ENCODE measurements around the gene PROX1.

The PROX1 gene

DNA sequence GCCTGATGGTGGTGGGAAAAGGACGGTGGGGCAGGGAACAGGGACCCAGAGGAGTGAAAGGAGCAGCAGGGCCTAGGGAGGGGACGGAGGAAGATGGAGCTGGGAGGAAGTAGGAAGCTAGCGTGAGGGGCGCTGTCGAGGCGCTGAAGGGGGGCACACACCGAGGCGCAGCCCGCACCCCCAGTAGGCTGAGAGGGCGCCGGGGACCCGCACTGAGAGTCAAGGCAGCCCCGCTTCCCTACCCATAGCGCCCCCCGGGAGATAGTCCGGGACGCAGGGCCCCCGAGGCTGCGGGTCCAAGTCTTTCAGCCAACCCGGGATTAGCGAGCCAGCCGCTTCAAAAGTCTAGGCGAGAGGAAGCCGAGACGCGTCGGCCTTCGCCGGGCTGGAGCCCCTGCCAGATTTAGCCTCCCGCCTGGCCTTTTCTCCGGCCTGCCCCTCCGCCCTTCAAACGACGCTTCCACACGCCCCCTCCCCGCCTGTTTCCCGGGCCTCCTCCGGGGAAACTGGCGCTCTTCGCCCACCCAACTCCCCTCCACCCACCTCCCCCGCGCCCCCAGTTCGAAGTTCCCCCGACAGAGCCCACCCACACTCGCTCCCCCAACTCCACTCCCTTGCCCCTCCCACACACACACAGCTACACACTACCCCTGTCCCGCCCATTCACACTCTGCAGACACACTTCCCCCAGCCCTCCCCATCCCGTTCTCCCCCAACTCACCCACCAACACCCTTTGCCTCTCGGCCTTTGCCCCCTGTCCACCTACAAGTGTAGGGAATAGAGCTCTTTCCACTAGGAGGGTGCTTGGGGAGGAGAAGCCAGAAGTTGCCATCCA, 7.8 kb upstream of the PROX1 start:
- H3K4me3 ChIP-seq (ENCODE audit: low read depth in 1 of 5, low read length in 5 of 5): peak overlapping the region in 1 of 5 donors; percentile 18
- no peak overlapping the region for H3K9ac ChIP-seq (ENCODE audit: low read length in 5 of 5)
- H3K27me3 ChIP-seq (ENCODE audit: control insufficient read depth in 5 of 5, insufficient read depth in 4 of 5, low read length in 5 of 5): peaks cover 51 to 81% (median 67%) of the 10 kb centered on the region in 5 donors
- no peaks in the 10 kb centered on the region for H3K36me3 ChIP-seq (ENCODE audit: control insufficient read depth in 5 of 5, insufficient read depth in 5 of 5, low read length in 5 of 5)
- no peak overlapping the region for H3K27ac ChIP-seq (ENCODE audit: low read depth, low read length)
- H3K9me3 ChIP-seq (ENCODE audit: control insufficient read depth in 5 of 5, low read length in 5 of 5): no peaks in the 10 kb centered on the region
- peaks cover 0 to 22% (median 14%) of the 10 kb centered on the region in 5 donors for H3K4me1 ChIP-seq (ENCODE audit: control insufficient read depth in 5 of 5, insufficient read depth in 5 of 5, low read length in 5 of 5)

DNA sequence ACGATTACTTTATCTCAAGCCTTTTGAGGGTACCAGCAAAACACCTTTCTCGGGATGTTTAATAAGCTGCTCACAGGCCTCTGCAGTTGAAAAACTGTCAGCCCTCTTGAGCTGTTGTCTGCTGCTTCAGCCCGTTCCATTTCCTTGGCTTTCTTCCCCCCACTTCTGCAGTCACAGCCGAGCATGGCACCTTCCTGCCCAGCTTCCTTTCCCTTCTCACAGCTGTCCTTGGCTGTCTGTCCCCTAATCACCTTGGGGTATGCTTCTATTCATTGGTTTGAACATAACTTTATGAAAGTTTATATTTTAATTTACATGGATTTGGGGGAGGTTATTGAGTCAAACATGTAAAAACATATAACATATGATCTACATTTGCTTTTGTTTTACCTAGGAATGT, 6.9 kb upstream of the PROX1 start:
- no peak overlapping the region for H3K4me3 ChIP-seq (ENCODE audit: low read depth in 1 of 5, low read length in 5 of 5)
- peaks cover 61 to 88% (median 77%) of the 10 kb centered on the region in 5 donors for H3K27me3 ChIP-seq (ENCODE audit: control insufficient read depth in 5 of 5, insufficient read depth in 4 of 5, low read length in 5 of 5)

DNA sequence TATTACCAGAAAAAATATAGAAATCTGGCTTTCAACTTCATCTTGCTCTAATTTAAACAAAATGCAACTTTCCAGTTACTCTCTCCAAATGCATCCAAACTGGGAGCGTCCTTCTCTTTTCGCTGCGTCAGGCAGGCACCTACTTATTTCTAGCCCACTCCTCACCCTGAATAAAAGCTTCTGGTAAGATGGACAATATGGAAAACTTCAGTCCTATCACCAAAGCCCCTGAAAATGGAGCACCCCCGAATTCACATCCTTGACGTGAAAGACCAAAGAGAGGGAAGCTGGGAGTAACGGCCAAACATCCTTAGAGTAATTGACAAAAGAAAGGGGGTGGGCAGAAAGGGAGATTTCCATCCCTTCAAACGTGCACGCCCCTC, 5.5 kb upstream of the PROX1 start:
- Histone ChIP-seq H3K4me3 (ENCODE audit: low read depth in 1 of 5, low read length in 5 of 5) (peak overlapping the region in 1 of 5 donors; percentile 56), H3K27me3 (ENCODE audit: control insufficient read depth in 5 of 5, insufficient read depth in 4 of 5, low read length in 5 of 5) (peaks cover 61 to 89% (median 79%) of the 10 kb centered on the region in 5 donors), H3K36me3 (ENCODE audit: control insufficient read depth in 5 of 5, insufficient read depth in 5 of 5, low read length in 5 of 5) (no peaks in the 10 kb centered on the region), H3K27ac (ENCODE audit: low read depth, low read length) (no peak overlapping the region), H3K9me3 (ENCODE audit: control insufficient read depth in 5 of 5, low read length in 5 of 5) (no peaks in the 10 kb centered on the region), H3K9ac (ENCODE audit: low read length in 5 of 5) (no peak overlapping the region), H3K4me1 (ENCODE audit: control insufficient read depth in 5 of 5, insufficient read depth in 5 of 5, low read length in 5 of 5) (peaks cover 0 to 44% (median 33%) of the 10 kb centered on the region in 5 donors)

More for the DNA sequence above, 6.9 kb upstream of the PROX1 start:
- Histone ChIP-seq H3K36me3 (ENCODE audit: control insufficient read depth in 5 of 5, insufficient read depth in 5 of 5, low read length in 5 of 5) (no peaks in the 10 kb centered on the region), H3K27ac (ENCODE audit: low read depth, low read length) (no peak overlapping the region), H3K9me3 (ENCODE audit: control insufficient read depth in 5 of 5, low read length in 5 of 5) (no peaks in the 10 kb centered on the region), H3K9ac (ENCODE audit: low read length in 5 of 5) (no peak overlapping the region), H3K4me1 (ENCODE audit: control insufficient read depth in 5 of 5, insufficient read depth in 5 of 5, low read length in 5 of 5) (peaks cover 0 to 32% (median 23%) of the 10 kb centered on the region in 5 donors)

DNA sequence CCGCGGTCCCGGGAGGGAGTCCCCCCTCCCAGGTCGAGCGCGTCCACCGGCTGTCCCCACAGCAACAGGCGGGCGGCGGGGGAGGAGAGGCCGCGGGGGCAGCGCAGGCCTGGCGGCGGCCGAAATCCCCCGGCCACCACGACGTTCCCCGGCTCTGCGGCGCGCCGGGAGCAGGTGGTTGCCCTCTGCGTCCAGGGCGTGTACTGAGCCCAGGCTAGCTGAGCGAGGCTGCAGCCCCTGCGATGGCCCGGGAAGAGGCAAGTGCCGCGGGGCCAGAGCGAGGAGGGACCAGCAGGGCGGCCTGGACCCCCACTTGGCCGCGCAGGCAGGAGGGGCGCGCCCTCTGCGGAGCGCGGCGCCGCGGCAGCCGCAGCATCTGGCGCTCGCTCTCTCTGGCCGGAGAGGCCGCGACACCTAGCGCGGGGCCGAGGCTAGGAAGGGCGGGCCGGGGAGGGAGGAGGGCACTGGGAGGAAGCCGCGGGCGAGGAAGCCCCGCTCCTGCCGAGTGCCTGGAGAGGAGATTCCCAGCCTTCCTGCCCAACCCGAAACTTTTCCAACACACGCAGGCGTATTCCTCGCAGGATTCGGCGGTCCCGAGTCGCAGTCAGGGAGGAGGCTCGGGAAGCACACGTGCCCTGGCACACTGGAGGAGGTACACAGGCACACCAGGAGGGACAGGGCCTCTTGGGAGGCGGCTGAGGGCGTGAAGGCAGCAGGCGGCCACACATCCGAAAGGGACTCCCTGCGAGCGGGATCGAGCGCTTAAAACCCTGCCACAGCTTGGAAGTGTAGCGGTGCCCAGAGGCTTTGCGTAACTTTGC, 4.9 kb upstream of the PROX1 start:
- peaks cover 61 to 83% (median 75%) of the 10 kb centered on the region in 5 donors for H3K27me3 ChIP-seq (ENCODE audit: control insufficient read depth in 5 of 5, insufficient read depth in 4 of 5, low read length in 5 of 5)
- no peak overlapping the region for H3K9ac ChIP-seq (ENCODE audit: low read length in 5 of 5)
- H3K4me1 ChIP-seq (ENCODE audit: control insufficient read depth in 5 of 5, insufficient read depth in 5 of 5, low read length in 5 of 5): peaks cover 0 to 45% (median 34%) of the 10 kb centered on the region in 5 donors
- H3K27ac ChIP-seq (ENCODE audit: low read depth, low read length): no peak overlapping the region
- H3K36me3 ChIP-seq (ENCODE audit: control insufficient read depth in 5 of 5, insufficient read depth in 5 of 5, low read length in 5 of 5): no peaks in the 10 kb centered on the region
- no peaks in the 10 kb centered on the region for H3K9me3 ChIP-seq (ENCODE audit: control insufficient read depth in 5 of 5, low read length in 5 of 5)
- H3K4me3 ChIP-seq (ENCODE audit: low read depth in 1 of 5, low read length in 5 of 5): peak overlapping the region in 4 of 5 donors; percentile 30 to 56 (median 48)

DNA sequence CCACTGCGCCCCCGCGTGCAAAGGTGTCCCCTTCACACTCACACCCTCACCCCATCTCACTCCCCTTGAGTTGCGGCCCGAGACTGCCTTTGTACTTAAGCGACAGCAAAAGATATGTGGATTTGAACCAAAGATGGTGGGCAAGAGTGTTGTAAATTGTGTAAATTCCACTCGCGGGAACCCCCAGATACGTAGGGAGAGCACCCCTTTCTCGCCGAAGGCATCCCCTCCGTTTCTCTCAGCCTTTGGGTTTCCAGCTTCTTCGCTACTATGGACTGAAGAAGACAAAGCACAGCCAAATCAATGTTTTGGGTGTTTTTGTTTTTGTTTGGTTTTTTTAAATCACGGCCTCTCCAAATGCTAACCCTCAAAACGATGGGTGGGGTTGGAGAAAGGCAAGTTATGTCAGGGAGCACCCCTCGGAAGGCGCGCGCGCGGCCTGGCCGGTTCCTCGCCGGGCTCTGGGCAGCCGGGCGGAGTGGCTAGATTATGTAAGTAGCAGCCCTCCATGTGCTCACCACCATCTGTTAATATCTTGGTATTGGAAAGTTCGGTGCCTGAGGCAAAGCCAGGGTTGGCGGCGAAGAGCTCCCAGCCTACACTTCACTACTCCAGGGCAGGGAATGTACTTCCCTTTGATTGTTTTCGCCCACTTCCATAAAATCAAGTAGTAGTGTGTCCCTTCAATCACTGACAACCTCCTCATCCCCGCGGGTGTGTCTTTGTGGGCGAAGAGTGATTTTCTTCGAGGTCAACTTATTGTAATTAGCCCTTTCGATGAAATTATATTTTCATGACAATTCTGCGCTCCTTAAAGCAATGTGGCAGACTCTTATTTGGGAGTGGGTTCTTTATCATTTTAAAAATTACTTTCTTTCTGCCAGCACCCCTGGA, 4.0 kb upstream of the PROX1 start:
- Histone ChIP-seq H3K4me3 (ENCODE audit: low read depth in 1 of 5, low read length in 5 of 5) (peak overlapping the region in 2 of 5 donors; percentile 52 to 56), H3K27ac (ENCODE audit: low read depth, low read length) (no peak overlapping the region), H3K9ac (ENCODE audit: low read length in 5 of 5) (no peak overlapping the region), H3K27me3 (ENCODE audit: control insufficient read depth in 5 of 5, insufficient read depth in 4 of 5, low read length in 5 of 5) (peaks cover 60 to 79% (median 73%) of the 10 kb centered on the region in 5 donors), H3K36me3 (ENCODE audit: control insufficient read depth in 5 of 5, insufficient read depth in 5 of 5, low read length in 5 of 5) (no peaks in the 10 kb centered on the region), H3K4me1 (ENCODE audit: control insufficient read depth in 5 of 5, insufficient read depth in 5 of 5, low read length in 5 of 5) (peaks cover 0 to 54% (median 43%) of the 10 kb centered on the region in 5 donors), H3K9me3 (ENCODE audit: control insufficient read depth in 5 of 5, low read length in 5 of 5) (no peaks in the 10 kb centered on the region)

DNA sequence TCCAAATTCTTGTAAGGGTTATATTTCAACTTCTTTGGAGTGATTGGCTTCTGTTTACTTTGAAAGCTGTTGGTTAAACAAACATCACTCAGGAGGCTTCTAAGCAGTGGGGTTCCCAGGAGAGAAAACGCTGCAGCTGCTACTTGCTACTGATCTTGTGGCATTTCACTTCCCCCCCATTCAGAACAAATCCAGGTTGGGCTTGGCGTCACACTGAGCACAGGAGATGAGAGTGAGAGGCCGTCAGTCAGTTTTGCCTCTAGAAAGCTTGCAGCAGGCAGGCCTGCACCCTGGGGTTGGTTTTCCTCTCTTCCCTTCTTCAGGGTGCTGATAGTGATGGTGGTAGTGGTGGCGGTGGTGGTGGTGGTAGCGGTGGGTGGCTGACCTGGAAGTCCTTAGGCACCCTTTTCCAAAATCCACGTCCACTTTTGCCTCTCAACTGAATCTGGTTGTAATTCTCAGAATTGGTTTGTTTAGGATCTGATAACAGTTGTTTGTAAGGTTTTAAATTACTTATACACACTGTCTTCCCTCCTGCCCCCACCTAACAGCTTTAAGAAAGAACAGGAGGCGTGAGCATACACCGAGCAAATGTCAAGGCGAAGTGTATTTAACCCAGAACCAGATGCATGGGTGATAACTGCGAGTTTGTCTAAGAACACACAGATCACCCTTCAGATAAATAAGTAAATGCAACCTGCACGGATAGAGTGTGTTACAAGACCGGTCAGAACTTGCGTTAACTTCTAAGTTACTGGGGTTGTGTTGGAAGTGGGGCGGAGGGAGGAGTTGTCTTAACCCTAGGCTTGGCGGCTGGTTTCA, 3.2 kb upstream of the PROX1 start:
- Histone ChIP-seq H3K9me3 (ENCODE audit: control insufficient read depth in 5 of 5, low read length in 5 of 5) (no peaks in the 10 kb centered on the region), H3K9ac (ENCODE audit: low read length in 5 of 5) (no peak overlapping the region), H3K4me1 (ENCODE audit: control insufficient read depth in 5 of 5, insufficient read depth in 5 of 5, low read length in 5 of 5) (peaks cover 0 to 61% (median 51%) of the 10 kb centered on the region in 5 donors), H3K27me3 (ENCODE audit: control insufficient read depth in 5 of 5, insufficient read depth in 4 of 5, low read length in 5 of 5) (peaks cover 52 to 76% (median 72%) of the 10 kb centered on the region in 5 donors), H3K36me3 (ENCODE audit: control insufficient read depth in 5 of 5, insufficient read depth in 5 of 5, low read length in 5 of 5) (no peaks in the 10 kb centered on the region), H3K27ac (ENCODE audit: low read depth, low read length) (no peak overlapping the region), H3K4me3 (ENCODE audit: low read depth in 1 of 5, low read length in 5 of 5) (peak overlapping the region in 2 of 5 donors; percentile 39 to 48)

DNA sequence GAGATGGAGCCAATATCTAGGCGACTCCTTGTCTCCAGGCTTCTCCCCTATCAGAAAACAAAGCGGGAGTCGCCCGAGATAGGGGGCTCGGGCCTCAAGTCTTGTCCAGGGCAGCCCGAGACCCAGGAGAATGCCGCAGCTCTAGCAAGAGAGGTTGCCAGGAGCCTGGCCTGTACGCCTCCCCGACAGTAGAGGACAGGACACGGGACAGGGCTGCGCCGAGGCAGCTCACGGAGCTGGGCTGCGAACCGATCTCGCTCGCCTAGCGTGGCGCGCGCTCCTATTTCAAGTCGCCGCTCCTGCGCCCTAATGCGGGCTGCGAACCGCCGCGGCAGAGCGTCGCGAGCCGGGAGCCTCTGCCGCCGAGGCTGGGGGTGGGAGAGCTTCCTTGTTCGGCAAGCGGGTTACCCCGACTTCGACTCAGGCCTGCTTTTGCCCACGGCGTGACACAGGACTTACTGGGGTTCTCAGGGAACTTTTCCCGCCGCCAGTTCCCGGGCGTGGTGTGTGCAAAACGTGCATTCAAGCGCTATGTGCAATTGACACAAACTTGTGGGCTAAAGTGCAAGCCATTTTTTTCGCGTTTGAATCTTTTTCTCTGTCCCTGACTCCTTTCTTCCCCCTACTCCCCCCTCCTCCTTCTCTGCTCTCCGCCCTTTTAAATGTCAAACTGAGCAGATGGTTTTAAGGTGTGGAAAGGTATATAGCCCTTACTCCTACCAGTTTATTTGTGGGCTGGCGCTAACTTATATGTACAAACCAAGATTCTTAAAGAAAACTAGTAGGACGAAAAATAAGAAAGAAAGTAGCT, 2.4 kb upstream of the PROX1 start:
- H3K4me1 ChIP-seq (ENCODE audit: control insufficient read depth in 5 of 5, insufficient read depth in 5 of 5, low read length in 5 of 5): peaks cover 0 to 57% (median 51%) of the 10 kb centered on the region in 5 donors
- H3K4me3 ChIP-seq (ENCODE audit: low read depth in 1 of 5, low read length in 5 of 5): peak overlapping the region in 4 of 5 donors; percentile 32 to 53 (median 44)
- no peaks in the 10 kb centered on the region for H3K36me3 ChIP-seq (ENCODE audit: control insufficient read depth in 5 of 5, insufficient read depth in 5 of 5, low read length in 5 of 5)
- H3K9ac ChIP-seq (ENCODE audit: low read length in 5 of 5): no peak overlapping the region
- H3K27ac ChIP-seq (ENCODE audit: low read depth, low read length): no peak overlapping the region
- H3K27me3 ChIP-seq (ENCODE audit: control insufficient read depth in 5 of 5, insufficient read depth in 4 of 5, low read length in 5 of 5): peaks cover 53 to 75% (median 68%) of the 10 kb centered on the region in 5 donors
- H3K9me3 ChIP-seq (ENCODE audit: control insufficient read depth in 5 of 5, low read length in 5 of 5): no peaks in the 10 kb centered on the region

DNA sequence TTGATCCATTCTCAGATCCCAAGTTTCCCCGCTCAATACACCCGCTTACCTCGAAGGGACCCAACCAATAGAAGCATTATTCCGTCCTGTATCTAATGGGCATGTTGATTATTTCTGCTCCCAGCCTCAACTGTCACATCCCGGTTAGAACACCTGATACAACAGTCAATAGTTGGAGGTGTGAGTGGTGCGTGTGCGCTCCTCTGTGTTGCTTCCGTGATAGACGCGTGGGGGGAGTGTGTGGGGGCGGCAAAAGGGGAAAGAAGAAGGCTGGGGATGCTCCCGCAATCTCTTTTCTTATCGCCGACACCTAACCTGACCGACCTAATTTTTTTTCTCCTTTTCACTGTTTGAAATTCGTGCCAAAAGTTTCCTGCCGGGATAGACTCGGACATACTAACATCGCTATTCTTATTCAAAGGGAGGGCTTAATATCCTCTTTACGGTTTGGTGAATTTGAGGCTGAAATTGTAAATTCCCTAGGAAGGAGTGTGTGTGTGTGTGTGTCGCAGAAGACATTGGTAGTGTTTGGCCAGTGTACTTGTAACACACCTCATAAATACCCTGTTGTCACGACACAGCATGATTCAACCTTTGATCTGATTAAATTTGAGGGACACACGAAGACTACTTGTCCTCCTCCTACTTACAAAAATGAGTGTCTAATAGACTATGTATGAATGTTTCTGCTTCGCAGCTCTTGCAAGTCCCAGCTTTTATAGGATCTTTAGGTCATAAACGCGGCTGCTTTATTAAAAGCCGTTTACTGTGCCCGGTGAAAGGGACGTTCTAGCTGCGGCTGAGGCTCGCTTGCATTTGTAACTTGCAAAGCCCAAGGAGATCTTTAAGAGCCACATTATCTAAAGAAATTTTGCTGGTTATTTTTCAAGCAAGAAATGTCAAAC, 1.5 kb upstream of the PROX1 start:
- H3K9me3 ChIP-seq (ENCODE audit: control insufficient read depth in 5 of 5, low read length in 5 of 5): no peaks in the 10 kb centered on the region
- no peaks in the 10 kb centered on the region for H3K36me3 ChIP-seq (ENCODE audit: control insufficient read depth in 5 of 5, insufficient read depth in 5 of 5, low read length in 5 of 5)
- H3K27me3 ChIP-seq (ENCODE audit: control insufficient read depth in 5 of 5, insufficient read depth in 4 of 5, low read length in 5 of 5): peaks cover 48 to 73% (median 63%) of the 10 kb centered on the region in 5 donors
- H3K4me3 ChIP-seq (ENCODE audit: low read depth in 1 of 5, low read length in 5 of 5): peak overlapping the region in 3 of 5 donors; percentile 35 to 53 (median 48)
- H3K27ac ChIP-seq (ENCODE audit: low read depth, low read length): no peak overlapping the region
- H3K4me1 ChIP-seq (ENCODE audit: control insufficient read depth in 5 of 5, insufficient read depth in 5 of 5, low read length in 5 of 5): peaks cover 0 to 57% (median 51%) of the 10 kb centered on the region in 5 donors
- no peak overlapping the region for H3K9ac ChIP-seq (ENCODE audit: low read length in 5 of 5)

Measured in subcutaneous abdominal adipose tissue (tissue), 5 donors.